Mammary epithelial cell (primary cell): ENCODE measurements around the gene HIBADH.

Experiments used
- CTCF ChIP-seq, 2 donors: IDR thresholded peaks in 1 of 2; conservative IDR thresholded peaks in 1 of 2; 2 replicates each; pipeline ENCODE4 v1.5.1; 2011 to 2012; ENCODE audit warnings: inconsistent platforms in 2 of 2, low read length in 2 of 2, mild to moderate bottlenecking in 2 of 2, control low read depth in 1 of 2, low read depth in 1 of 2; ENCODE audit not compliant: insufficient read depth in 1 of 2; ENCODE audit errors: extremely low read depth in 1 of 2
- EZH2 ChIP-seq: IDR thresholded peaks from 2 replicates; pipeline ENCODE4 v1.6.1; 2012; ENCODE audit warnings: low read length, inconsistent platforms, borderline replicate concordance

GRCh38 chr7:27551803-27552400 is 110.8 kb downstream of the HIBADH start:
- no peak for TF ChIP-seq CTCF (conservative IDR thresholded peaks at IDR 0.05 in 1 of 2, IDR thresholded peaks at IDR 0.05 in 1 of 2; ENCODE audit: extremely low read depth in 1 of 2, insufficient read depth in 1 of 2, low read depth in 1 of 2, low read length in 2 of 2)
- no peak for TF ChIP-seq EZH2
